A673 (cell line): Measurements from ENCODE around the gene PAX3. TPM values are rescaled to one million over a fixed set of nuclear protein-coding genes. Genes with fewer than 3 reads are reported as not detected.

Experiments used
- BruUV-seq: library from RNA; stranded (reverse); fragments of 400-500 nt; replicated peaks from 2 replicates; lab custom pipeline; 2021; lab: Mats Ljungman, UMichigan
- CTCF ChIA-PET: fragments of 300-600 bp; sonication (Branson Sonifier 250); formaldehyde crosslinking; loops from one replicate; lab custom pipeline; 2022; ENCODE audit warnings: antibody characterized with exemption; lab: Charles Lee
- POLR2A ChIA-PET: fragments of 300-600 bp; sonication (Branson Sonifier 250); formaldehyde crosslinking; loops from one replicate; lab custom pipeline; 2022; ENCODE audit warnings: antibody characterized with exemption; ENCODE audit not compliant: low non-redundant PET; lab: Charles Lee
- DNase-seq: peaks from one replicate; pipeline ENCODE4 v3.0.0-alpha.2; 2015; ENCODE audit warnings: low spot score
- H3K27ac ChIP-seq: fragments of 200-600 bp; sonication (generic); 2 replicates; pipeline ENCODE4 v1.5.1; 2016; ENCODE audit warnings: mixed run types, low read depth, mild to moderate bottlenecking, mixed read lengths, antibody characterized with exemption, low read length; ENCODE audit not compliant: poor library complexity, severe bottlenecking
- H3K27me3 ChIP-seq: fragments of 200-600 bp; sonication (generic); replicated peaks from 2 replicates; pipeline ENCODE4 v1.6.1; 2017; ENCODE audit warnings: mixed run types, low read depth, mild to moderate bottlenecking, mixed read lengths, antibody characterized with exemption, low read length; ENCODE audit not compliant: insufficient read depth, poor library complexity
- H3K36me3 ChIP-seq: fragments of 200-600 bp; sonication (generic); 2 replicates; pipeline ENCODE4 v1.6.1; 2016; ENCODE audit warnings: mixed run types, mild to moderate bottlenecking, mixed read lengths, antibody characterized with exemption, low read length; ENCODE audit not compliant: insufficient read depth, poor library complexity, severe bottlenecking
- H3K4me1 ChIP-seq: fragments of 200-600 bp; sonication (generic); 2 replicates; pipeline ENCODE4 v1.6.1; 2017; ENCODE audit warnings: mixed run types, mild to moderate bottlenecking, mixed read lengths, antibody characterized with exemption, low read length; ENCODE audit not compliant: insufficient read depth, poor library complexity, severe bottlenecking
- H3K4me3 ChIP-seq: fragments of 200-600 bp; sonication (generic); 2 replicates; pipeline ENCODE4 v1.5.1; 2016; ENCODE audit warnings: low read depth, mixed run types, mild to moderate bottlenecking, mixed read lengths, low read length; ENCODE audit not compliant: poor library complexity, severe bottlenecking
- H3K9me3 ChIP-seq: fragments of 200-600 bp; sonication (generic); 2 replicates; pipeline ENCODE4 v1.6.1; 2016; ENCODE audit warnings: mixed run types, low read depth, mild to moderate bottlenecking, mixed read lengths, antibody characterized with exemption, low read length; ENCODE audit not compliant: poor library complexity, severe bottlenecking
- EZH2 ChIP-seq: fragments of 200-600 bp; sonication (generic); IDR thresholded peaks from 2 replicates; pipeline ENCODE4 v1.6.1; 2017; ENCODE audit warnings: borderline replicate concordance, low read depth, mild to moderate bottlenecking, mixed read lengths, antibody characterized with exemption, low read length; ENCODE audit not compliant: poor library complexity, severe bottlenecking
- intact Hi-C: fragments of 100-400 bp; cut with micrococcal nuclease; formaldehyde crosslinking; loops from one replicate; pipeline ENCODE4 v1.10.0; 2022; ENCODE audit not compliant: unreplicated experiment
- total RNA-seq: library from RNA; stranded (reverse); gene quantifications from 2 replicates; pipeline ENCODE4 v1.2.3, GENCODE V29; 2021
- TF ChIP-seq, protein P1 (sequence below): fragments of 300-800, 200-600 bp; sonication (generic); conservative IDR thresholded peaks from 2 replicates; pipeline ENCODE4 v1.5.1; 2017; ENCODE audit warnings: low read depth, mild to moderate bottlenecking, antibody characterized with exemption, low read length, moderate library complexity, mixed read lengths

The PAX3 gene
- total RNA-seq, 1 experiment from 2014 or later = 39.3 TPM

DNA sequence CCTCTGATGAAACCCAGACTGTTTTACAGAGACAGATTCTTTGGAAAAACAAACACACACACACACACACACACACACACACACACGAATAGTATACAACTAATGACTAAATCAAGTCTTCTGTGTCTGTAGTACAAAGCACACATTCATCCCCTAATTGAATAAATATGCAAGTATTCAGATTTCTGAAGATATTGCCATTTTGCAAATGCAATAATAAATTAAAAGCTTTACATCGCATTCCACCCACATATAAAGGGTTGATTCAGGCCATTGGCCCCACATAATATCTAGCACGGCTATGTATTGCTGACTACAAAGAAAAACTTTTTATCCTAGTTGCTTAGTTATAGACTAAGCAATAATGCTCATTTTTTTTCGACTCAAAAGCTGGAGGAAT, 86.2 kb downstream of the PAX3 start:
- ChIA-PET CTCF (no interaction called here), POLR2A (interaction anchor here (0.6 to 0.7 kb wide), 2 partner anchors 54 to 78 kb away, joined by 4 to 5 read pairs; no protein-coding TSS in a partner anchor)
- intact Hi-C loops = no loop called here
- DNase-seq = no peak
- BruUV-seq = no TSS peak
- no peak overlapping the region for H3K4me3 ChIP-seq
- no peak overlapping the region for H3K27ac ChIP-seq
- peaks cover 36% of the 10 kb centered on the region for H3K4me1 ChIP-seq
- no peaks in the 10 kb centered on the region for H3K9me3 ChIP-seq
- TF ChIP-seq EZH2 = no peak
- TF ChIP-seq, protein P1, sequence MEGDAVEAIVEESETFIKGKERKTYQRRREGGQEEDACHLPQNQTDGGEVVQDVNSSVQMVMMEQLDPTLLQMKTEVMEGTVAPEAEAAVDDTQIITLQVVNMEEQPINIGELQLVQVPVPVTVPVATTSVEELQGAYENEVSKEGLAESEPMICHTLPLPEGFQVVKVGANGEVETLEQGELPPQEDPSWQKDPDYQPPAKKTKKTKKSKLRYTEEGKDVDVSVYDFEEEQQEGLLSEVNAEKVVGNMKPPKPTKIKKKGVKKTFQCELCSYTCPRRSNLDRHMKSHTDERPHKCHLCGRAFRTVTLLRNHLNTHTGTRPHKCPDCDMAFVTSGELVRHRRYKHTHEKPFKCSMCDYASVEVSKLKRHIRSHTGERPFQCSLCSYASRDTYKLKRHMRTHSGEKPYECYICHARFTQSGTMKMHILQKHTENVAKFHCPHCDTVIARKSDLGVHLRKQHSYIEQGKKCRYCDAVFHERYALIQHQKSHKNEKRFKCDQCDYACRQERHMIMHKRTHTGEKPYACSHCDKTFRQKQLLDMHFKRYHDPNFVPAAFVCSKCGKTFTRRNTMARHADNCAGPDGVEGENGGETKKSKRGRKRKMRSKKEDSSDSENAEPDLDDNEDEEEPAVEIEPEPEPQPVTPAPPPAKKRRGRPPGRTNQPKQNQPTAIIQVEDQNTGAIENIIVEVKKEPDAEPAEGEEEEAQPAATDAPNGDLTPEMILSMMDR = no peak
- H3K27me3 ChIP-seq = no peaks in the 10 kb centered on the region
- H3K36me3 ChIP-seq = no peaks in the 10 kb centered on the region

DNA sequence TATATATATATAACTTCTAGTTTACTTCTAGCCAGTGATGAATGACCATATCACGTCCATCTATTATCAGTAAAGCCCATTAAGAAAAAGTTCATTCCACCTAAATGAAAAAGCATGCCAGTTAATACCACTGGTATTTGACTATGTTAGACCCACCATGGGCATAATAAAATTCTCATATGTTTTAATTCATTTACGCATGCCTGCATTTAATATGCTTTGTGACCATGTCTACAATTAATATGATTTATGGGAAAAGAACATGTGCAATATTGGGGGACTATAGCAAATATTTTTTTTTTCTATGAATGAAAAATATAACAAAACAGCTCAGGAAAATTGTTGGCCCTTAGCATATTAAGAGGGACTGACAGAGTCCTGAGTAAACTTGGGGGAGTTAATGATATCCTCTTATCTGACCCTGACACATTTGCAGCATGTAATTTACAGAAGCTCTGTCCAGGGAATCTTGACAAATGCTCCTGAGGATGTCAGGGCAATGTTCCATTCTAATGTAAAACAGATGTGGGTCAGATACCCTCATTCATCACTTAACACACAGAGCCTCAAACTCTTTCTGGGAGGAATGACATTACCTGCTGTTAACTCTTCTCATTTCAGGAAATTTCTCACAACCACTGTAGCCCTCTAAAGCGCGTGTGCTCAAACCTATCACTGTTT, 90.6 kb downstream of the PAX3 start:
- H3K4me1 ChIP-seq = peaks cover 57% of the 10 kb centered on the region
- H3K27me3 ChIP-seq = no peaks in the 10 kb centered on the region
- H3K36me3 ChIP-seq = no peaks in the 10 kb centered on the region
- H3K27ac ChIP-seq = peak overlapping the region; percentile 82
- no peak for TF ChIP-seq EZH2
- TF ChIP-seq, protein P1 = no peak
- DNase-seq = peak; percentile 55
- no TSS peak for BruUV-seq
- H3K4me3 ChIP-seq = no peak overlapping the region
- H3K9me3 ChIP-seq = no peaks in the 10 kb centered on the region
- ChIA-PET POLR2A (no interaction called here), CTCF (no interaction called here)
- intact Hi-C loops = loop anchor here (5.0 to 10.0 kb wide), 2 partner anchors 83 to 84 kb away; no protein-coding TSS in a partner anchor

DNA sequence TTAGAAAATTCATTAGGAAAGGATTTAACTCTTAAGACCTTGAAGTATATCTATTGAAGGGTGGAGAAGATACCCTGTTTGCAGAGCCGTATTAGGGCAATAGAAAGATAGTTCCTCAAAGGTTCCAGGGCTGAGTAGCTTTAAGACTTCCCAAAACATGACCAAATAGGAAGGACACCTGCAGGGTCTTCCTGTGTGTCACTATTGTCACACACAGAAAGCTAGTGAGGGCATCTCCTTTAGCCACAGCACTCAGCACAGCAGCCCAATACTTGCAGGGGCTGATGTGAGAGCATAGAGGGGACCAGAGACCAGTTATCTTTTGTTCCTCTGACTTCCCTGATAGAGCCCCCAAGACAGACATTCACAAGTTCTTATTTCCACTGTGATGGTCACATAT, 93.7 kb downstream of the PAX3 start:
- Histone ChIP-seq H3K27ac (peak overlapping the region; percentile 72), H3K4me3 (no peak overlapping the region), H3K4me1 (peaks cover 59% of the 10 kb centered on the region), H3K27me3 (no peaks in the 10 kb centered on the region), H3K9me3 (no peaks in the 10 kb centered on the region), H3K36me3 (peaks cover 16% of the 10 kb centered on the region)
- intact Hi-C loops = loop anchor here (5.0 to 10.0 kb wide), 2 partner anchors 80 to 87 kb away; no protein-coding TSS in a partner anchor
- POLR2A ChIA-PET = interaction anchor here (0.6 kb wide), 1 partner anchor 92 kb away, joined by 3 read pairs; no protein-coding TSS in a partner anchor
- CTCF ChIA-PET = no interaction called here
- no TSS peak for BruUV-seq
- TF ChIP-seq, protein P1 = no peak
- TF ChIP-seq EZH2 = no peak
- peak; percentile 93 for DNase-seq
